Activated T-cell treated with anti-CD3 and anti-CD28 coated beads for 24 hours (primary cell): Measurements from ENCODE around the gene FRMPD1.

Source experiments
- DNase-seq: peaks from one replicate; pipeline ENCODE4 v3.0.0-alpha.2; 2020; ENCODE audit warnings: low read depth

Gene FRMPD1

GRCh38 chr9:37678789-37679273 is 28.1 kb downstream of the FRMPD1 start:
- DNase-seq = no peak

DNA sequence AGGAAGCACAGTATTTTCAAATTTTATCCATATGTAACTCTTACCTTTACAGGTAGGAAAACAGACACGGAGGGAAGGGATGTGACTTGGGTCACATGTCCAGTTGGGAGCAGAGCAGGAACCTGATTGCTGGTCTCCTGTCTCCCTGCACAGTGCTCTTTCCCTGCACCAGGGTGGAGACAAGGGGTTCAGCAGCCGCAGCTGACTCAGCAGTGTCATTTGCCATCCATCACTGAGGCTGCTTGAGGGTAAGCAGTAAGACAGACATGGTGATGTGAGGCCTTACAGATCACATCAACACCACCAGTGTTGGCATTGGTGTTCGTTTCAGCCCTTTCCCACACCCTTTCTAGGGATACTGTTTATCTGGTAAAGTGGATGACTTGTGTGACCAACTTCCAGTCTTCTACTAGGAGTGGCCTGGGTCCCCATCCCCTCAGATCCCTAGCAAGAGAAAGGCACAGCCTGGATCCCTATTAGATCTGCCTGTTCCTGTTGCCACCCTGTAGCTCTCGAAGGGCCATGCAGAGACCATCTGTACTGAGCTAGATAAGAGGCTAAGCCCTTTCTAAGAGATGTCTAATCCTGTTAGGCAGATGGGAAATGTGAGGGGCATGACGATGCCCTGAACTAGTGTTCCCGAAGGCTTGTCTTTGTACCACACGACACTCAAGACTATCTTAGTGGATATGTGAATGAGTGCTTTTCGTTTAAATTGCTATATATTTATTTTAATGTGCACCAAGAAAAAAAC is 29.1 kb downstream of the FRMPD1 start:
- DNase-seq = no peak

- no peak for DNase-seq
Measured at GRCh38 chr9:37682951-37683350, 32.2 kb downstream of the FRMPD1 start.

DNA sequence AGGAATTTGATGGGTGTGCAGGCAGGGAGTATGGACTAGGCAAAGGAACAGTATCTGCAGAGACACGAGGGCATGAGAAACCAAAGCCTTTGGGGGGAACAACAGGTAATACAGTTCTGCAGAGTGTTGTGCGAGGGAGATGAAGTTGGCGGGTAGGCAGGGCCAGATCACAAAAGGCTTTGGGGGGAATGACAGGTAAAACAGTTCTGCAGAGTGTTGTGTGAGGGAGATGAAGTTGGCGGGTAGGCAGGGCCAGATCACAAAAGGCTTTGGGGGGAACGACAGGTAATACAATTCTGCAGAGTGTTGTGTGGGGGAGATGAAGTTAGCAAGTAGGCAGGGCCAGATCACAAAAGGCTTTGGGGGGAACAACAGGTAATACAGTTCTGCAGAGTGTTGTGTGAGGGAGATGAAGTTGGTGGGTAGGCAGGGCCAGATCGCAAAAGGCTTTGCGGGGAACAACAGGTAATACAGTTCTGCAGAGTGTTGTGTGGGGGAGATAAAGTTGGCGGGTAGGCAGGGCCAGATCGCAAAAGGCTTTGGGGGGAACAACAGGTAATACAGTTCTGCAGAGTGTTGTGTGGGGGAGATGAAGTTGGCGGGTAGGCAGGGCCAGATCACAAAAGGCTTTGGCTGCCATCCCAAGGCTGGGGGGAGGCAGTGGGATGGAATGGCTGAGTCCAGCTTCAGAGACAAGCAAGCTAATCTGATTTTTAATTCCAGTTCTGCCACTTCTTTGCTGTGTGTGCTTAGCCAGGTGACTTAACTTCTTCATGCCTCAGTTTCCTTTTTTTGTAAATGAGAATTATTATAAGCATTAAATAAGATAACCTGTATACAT is 33.0 kb downstream of the FRMPD1 start:
- no peak for DNase-seq

DNA sequence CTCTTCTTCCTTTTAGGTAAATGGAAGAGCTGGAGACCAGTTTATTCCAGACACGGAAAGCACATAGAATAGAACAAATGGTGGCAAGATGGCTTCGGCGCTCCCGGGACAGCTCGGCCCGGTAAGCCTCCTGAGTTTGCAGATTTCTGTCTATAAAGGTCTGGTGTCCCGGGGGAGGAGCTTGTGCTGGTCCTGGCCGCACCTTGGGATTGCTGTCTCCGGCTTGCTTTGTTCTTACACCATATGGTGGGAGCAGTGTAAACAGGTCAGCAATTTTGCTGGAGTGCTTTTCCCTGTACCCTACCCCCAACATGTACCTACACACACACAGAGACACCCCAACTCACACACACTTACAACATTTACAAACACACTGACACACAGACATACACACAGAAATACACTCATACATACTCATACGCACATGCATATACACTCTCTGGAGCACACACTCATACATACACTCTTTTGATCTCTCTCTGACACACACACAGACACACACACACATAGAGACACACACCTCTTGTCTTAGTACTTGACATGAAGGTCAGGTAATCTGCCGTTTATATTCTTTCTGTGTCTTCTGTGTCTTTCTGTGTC is 42.0 kb downstream of the FRMPD1 start:
- DNase-seq = no peak

DNA sequence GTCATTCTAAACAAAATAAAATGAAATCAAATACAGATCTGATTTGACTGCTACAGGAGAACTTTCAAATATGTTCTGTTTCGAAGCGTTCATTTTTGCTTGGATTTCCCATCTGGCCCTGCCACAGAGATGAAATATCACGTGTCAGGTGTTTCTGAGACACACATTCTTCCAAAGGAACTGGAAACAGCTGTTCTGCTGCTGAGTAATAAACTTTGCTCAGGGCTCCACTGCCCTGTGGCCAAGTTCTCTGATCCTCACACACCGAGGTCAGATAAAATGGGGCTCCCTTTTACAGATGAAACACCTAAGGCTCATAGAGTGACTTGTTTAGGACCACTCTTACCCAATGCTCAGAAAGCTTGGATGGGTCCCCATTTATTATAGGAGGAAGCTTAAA is 42.5 kb downstream of the FRMPD1 start:
- no peak for DNase-seq

- no peak for DNase-seq
Measured at GRCh38 chr9:37694355-37694754, 43.6 kb downstream of the FRMPD1 start.

DNA sequence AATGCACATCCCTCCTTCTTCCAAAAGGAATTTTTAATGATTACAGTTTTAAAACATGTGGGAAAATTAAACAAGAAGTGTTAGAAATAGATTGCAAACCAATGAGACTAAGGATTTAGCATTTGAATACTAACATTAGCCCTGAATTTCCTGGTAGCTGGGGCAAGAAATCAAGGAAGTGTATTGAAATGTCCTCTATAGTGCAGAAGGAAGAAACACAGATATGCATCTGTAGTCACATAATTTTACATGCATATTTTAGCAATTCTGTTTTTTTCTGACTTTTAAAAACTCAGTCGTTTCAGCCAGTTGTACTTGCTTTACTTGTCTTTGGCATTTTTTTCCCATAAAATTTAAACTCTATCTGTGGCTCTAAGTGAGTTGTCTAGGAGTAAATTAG is 45.8 kb downstream of the FRMPD1 start:
- DNase-seq = no peak

DNA sequence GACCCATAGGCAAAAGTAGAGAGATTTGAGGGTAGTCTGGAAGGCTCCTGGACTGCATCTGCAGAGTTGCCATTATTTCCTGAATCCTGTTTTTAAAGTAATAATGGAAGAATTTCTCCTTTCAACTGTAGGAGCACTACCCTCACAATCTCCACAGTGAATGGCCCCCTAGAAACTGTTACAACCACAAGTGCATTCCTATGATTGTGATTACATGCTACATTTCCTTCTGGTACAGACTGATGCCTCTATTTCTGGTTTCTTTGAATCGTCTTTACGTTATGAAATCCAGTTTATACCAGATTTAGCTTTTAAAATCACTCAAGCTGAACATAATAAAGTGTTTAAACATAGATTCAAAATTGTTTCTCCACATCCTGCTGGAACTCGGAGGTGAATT is 49.4 kb downstream of the FRMPD1 start:
- no peak for DNase-seq

DNA sequence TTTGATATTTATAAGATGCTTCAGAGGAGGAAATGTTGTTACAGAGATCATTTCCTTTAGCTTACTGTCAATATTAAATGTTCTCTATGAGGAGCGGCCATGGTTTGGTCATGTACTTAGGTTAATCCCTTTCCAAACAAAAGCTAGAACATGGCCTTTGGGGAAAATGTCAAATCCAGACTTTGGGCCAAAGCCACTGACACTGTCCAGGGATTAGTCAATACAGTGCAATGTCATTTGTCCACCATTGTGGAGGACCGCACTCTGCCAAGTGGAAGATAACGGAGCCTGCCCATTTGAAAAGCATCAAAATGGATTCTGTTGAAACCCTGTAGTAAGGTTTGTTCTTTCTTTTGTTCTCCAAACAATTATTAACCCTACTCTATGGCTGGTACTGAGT is 50.1 kb downstream of the FRMPD1 start:
- DNase-seq = no peak

DNA sequence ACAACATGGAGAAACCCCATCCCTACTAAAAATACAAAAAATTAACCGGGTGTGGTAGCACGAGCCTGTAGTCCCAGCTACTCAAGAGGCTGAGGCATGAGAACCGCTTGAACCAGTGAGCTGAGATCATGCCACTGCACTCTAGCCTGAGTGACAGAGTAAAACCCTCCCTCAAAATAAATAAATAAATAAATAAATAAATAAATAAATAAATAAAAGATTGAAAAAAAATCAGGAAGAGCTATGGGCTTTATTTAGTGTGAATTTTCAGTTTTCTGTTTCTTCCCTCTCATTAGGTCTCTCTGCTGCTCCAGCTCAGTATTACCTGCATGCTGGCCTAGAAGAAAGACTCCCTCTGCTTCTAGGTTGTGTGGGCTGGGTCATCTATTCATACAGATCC is 55.0 kb downstream of the FRMPD1 start:
- no peak for DNase-seq

- no peak for DNase-seq
Measured at GRCh38 chr9:37706290-37706689, 55.5 kb downstream of the FRMPD1 start.

GRCh38 chr9:37707748-37708147 is 57.0 kb downstream of the FRMPD1 start:
- DNase-seq = no peak

GRCh38 chr9:37710046-37710445 is 59.3 kb downstream of the FRMPD1 start:
- no peak for DNase-seq

DNA sequence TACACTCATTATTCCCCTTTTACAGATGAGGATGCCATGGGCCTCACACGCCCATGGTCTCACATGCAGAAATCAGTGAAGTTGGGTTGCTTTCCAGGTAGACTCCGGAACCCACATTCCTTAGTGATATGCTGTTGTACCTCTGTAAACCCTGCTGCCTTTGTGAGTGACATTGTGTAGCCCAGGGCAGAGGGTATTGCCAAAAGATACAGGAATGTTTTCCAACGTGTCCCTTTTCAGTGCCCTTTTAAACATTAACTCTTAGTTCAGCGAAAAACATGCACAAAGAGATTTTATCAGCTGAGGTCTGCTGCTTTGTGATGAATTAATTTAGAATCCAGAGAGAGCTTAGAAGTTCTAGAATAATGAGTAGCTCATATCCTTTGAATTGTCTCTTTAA is 64.5 kb downstream of the FRMPD1 start:
- DNase-seq = no peak

DNA sequence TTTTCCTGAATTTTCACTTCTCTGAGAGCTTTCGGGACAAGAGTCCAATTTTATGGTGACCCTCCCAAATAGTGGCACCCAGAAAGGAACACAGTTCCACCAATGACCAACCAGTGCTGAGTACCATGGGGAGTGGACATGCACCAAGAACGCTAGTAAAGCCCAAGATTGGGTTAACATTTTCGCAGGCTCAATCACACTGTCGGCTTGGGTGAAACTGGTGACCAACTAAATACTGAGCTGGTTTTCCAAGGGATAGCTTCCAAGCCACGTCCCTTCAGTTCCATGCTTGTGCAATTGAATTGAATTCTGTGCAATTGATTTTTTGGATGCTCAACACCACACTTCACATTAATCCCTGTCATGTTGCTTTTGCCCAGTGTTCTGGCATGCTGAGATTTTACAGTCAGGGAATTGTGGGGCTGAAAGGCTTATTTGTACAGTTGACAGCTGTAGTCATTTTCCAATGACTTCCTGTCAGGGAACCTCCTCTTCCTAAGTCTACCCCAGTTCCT is 65.3 kb downstream of the FRMPD1 start:
- no peak for DNase-seq

DNA sequence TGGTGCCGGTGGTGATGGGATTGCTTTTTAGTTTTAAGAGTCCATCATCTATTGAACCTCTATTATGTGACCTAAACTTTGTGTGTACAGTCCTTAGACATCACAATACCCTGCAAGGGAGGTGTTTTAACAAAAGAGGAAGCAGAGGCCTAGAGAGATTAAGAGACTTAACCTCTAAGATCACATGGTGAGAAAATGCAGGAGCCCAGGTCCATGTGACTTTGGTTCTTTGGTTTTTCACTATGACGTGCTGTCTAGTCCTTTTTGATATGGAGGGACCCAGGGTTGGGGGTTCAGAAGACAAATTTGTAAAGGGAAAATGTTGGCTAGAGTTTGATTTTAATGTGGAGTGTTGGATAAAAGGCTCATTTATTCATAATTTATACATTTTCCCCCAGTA is 68.8 kb downstream of the FRMPD1 start:
- DNase-seq = no peak

GRCh38 chr9:37727013-37727412 is 76.3 kb downstream of the FRMPD1 start:
- no peak for DNase-seq

GRCh38 chr9:37729499-37729898 is 78.7 kb downstream of the FRMPD1 start:
- DNase-seq = no peak

DNA sequence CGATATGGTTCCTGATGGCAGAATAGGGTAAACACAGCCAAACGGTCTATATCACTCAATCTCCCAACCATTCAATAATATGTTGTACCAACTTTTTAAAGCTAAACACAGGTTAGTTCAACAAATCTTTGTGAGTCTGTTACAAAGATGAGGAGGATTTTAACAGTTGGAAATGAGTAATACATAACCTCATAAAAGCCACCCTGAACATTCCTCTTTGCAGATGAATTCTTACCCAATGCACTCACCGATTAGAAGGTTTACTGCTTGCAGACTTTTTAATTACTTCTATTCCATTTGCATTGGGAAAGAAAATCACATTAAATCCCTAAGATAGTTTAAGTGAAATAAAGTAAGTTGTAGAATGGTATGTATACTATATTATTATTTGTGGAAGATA is 79.5 kb downstream of the FRMPD1 start:
- no peak for DNase-seq

DNA sequence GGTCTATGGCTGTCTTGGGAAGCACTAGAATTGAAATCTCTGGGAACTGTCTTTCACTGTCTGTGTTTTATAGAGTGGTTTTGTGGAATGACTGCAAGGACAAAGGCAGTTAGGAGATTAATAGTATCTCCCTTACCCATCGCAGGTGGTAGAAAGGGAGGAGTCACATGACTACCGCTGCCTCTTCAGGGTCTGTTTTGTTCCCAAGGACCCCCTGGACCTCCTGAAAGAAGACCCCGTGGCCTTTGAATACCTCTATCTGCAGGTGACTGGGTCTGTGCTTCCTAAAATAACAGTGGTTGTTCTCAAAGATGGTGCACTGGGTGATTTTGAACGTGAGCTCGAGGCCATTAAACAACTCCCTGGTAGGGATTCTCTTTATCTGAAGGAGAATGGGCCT is 80.1 kb downstream of the FRMPD1 start:
- DNase-seq = no peak

DNA sequence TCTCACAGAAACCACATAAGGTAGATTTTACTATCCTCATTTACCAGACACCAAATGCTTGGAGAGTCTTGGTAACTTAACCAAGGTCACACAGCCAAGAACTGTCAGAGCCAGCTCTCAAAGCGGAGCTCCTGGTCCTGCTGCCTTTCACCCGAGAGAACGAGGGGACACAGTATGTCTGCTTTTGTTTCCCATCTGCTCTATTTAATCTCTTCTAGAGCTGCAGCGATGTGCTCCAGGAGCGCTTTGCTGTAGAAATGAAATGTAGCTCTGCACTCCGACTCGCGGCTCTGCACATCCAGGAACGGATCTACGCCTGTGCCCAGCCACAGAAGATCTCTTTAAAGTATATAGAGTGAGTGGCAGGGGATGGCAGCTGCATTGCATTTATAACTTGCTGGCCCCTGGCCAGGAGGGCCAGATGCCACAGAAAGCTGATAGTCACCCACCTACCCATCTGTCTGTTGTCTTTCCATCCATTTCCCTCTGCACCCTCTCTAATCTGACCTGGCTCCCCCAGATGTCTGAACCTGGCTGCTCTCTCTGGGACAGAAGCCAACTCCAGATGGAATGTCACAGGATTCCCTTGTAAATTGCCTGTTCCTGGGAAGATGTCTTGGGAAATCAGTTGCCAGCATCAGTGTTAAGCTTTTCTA is 81.5 kb downstream of the FRMPD1 start:
- no peak for DNase-seq
